Lung (tissue), 12 donors: Measurements from ENCODE around the gene C1orf35. TPM values are rescaled to one million over a fixed set of nuclear protein-coding genes. Genes with fewer than 3 reads are reported as not detected.

Experiments
- ATAC-seq: fragments of 200-7000 bp; cut with Tn5 transposase; one replicate; pipeline ENCODE4 v1.9.1; 2020; ENCODE audit warnings: moderate number of reproducible peaks; ENCODE audit not compliant: insufficient read depth, low FRiP score
- DNase-seq, 3 donors: peaks; one replicate each; pipeline ENCODE4 v3.0.0-alpha.2; 2013 to 2017
- H3K27ac ChIP-seq, 2 donors: one replicate each; pipeline ENCODE4 v1.5.1; 2013; ENCODE audit warnings: mild to moderate bottlenecking in 2 of 2, moderate library complexity in 2 of 2, control low read depth in 1 of 2, inconsistent platforms in 1 of 2, low read depth in 1 of 2, low read length in 1 of 2
- H3K27me3 ChIP-seq, 3 donors: one replicate each; pipeline ENCODE4 v1.5.1; 2013; ENCODE audit warnings: low read length in 2 of 3; ENCODE audit not compliant: control insufficient read depth in 3 of 3, insufficient read depth in 3 of 3
- H3K36me3 ChIP-seq, 4 donors: one replicate each; pipeline ENCODE4 v1.5.1; 2013; ENCODE audit warnings: low read length in 4 of 4, mild to moderate bottlenecking in 1 of 4, moderate library complexity in 1 of 4; ENCODE audit not compliant: control insufficient read depth in 4 of 4, insufficient read depth in 4 of 4
- H3K4me1 ChIP-seq, 5 donors: one replicate each; pipeline ENCODE4 v1.5.1; 2013; ENCODE audit warnings: low read length in 5 of 5, mild to moderate bottlenecking in 2 of 5, moderate library complexity in 1 of 5; ENCODE audit not compliant: control insufficient read depth in 5 of 5, insufficient read depth in 5 of 5
- H3K4me3 ChIP-seq: one replicate; pipeline ENCODE4 v1.5.1; 2013; ENCODE audit warnings: mild to moderate bottlenecking, control low read depth, moderate library complexity
- H3K9ac ChIP-seq, 2 donors: one replicate each; pipeline ENCODE4 v1.5.1; 2013; ENCODE audit warnings: low read length in 2 of 2, control low read depth in 1 of 2; ENCODE audit not compliant: insufficient read depth in 1 of 2
- H3K9me3 ChIP-seq, 4 donors: one replicate each; pipeline ENCODE4 v1.5.1; 2013; ENCODE audit warnings: low read length in 3 of 4, mild to moderate bottlenecking in 1 of 4, moderate library complexity in 1 of 4; ENCODE audit not compliant: control insufficient read depth in 4 of 4, insufficient read depth in 3 of 4
- WGBS, 2 donors: extraction: QIAGEN DNeasy Blood & Tissue Kit; methylation state at CpG; one replicate each; pipeline ENCODE4 v1.1.7; 2013; 5-methylcytosine and 5-hydroxymethylcytosine counted together
- polyA plus RNA-seq, 2 donors: library from polyadenylated mRNA; stranded (reverse); fragments of 200-250 nt; gene quantifications; one replicate each; pipeline ENCODE4 v1.2.1, GENCODE V29; 2013
- total RNA-seq, 2 donors: library from RNA; depleted of rRNA in 1 of 2; stranded (reverse); fragments of >200 nt in 1 of 2; gene quantifications; one replicate each; pipeline ENCODE4 v1.2.1, GENCODE V29; 2014 to 2021
- TF ChIP-seq, protein P1 (sequence below): IDR thresholded peaks from 2 replicates; pipeline ENCODE4 v1.5.1; 2012; ENCODE audit warnings: mild to moderate bottlenecking; ENCODE audit errors: control extremely low read depth, extremely low read depth
- donor health status: control.
- donor health status: control.
- donor health status: Bipolar disorder and iron deficiency.
- donor health status: healthy.
- donor health status: DM: yes; HTN: yes; CAD: no.

The C1orf35 gene
- total and polyA plus RNA-seq, 4 donors: 9.1 to 19.9 (median 15.0) TPM

GRCh38 chr1:228084797-228085196 is 18.3 kb downstream of the C1orf35 start:
- Histone ChIP-seq H3K36me3 (peaks cover 0 to 19% (median 4%) of the 10 kb centered on the region in 4 donors), H3K9me3 (no peaks in the 10 kb centered on the region), H3K4me1 (peaks cover 22 to 54% (median 44%) of the 10 kb centered on the region in 5 donors), H3K9ac (peak overlapping the region in 1 of 2 donors; percentile 81), H3K27ac (peak overlapping the region; percentile 98 to 100), H3K4me3 (peak overlapping the region; percentile 30), H3K27me3 (no peaks in the 10 kb centered on the region)
- ATAC-seq (no peak), DNase-seq (no peak)
- TF ChIP-seq, protein P1, sequence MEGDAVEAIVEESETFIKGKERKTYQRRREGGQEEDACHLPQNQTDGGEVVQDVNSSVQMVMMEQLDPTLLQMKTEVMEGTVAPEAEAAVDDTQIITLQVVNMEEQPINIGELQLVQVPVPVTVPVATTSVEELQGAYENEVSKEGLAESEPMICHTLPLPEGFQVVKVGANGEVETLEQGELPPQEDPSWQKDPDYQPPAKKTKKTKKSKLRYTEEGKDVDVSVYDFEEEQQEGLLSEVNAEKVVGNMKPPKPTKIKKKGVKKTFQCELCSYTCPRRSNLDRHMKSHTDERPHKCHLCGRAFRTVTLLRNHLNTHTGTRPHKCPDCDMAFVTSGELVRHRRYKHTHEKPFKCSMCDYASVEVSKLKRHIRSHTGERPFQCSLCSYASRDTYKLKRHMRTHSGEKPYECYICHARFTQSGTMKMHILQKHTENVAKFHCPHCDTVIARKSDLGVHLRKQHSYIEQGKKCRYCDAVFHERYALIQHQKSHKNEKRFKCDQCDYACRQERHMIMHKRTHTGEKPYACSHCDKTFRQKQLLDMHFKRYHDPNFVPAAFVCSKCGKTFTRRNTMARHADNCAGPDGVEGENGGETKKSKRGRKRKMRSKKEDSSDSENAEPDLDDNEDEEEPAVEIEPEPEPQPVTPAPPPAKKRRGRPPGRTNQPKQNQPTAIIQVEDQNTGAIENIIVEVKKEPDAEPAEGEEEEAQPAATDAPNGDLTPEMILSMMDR: no peak
- 41 to 70% methylated on average over 5 of the region's 5 CpGs for WGBS, 2 donors

- Histone ChIP-seq H3K4me1 (peaks cover 22 to 49% (median 41%) of the 10 kb centered on the region in 5 donors), H3K36me3 (peaks cover 0 to 19% (median 4%) of the 10 kb centered on the region in 4 donors), H3K9me3 (no peaks in the 10 kb centered on the region), H3K9ac (peak overlapping the region; percentile 58 to 81), H3K27ac (peak overlapping the region; percentile 98 to 100), H3K27me3 (no peaks in the 10 kb centered on the region), H3K4me3 (peak overlapping the region; percentile 93)
- DNase-seq: peak in 2 of 3 donors; percentile 19 to 50
- TF ChIP-seq, protein P1: no peak
- 9 to 16% methylated on average over 3 of the region's 3 CpGs for WGBS, 2 donors
- ATAC-seq: no peak
Measured at GRCh38 chr1:228084325-228084724, 18.8 kb downstream of the C1orf35 start.

DNA sequence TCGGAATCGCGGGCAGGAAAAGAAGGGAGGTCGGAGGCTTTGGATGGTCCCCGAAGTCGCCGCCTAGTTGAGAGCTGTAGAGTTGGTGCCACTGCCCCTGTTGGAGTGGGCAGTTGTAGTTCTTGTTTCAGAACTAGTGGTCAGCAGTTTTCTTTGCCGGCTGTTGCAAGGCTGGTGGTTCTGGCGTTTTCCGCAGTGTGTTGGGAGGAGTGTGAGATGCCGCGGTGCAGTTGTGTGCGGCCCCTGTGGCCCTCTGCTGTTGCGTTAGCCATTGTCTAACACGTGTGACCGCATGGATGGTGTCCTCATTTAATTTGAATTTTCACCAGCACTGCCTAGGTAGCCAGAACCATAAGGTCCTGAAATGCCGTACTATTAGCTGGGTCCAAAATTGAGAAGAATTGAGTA is 19.2 kb downstream of the C1orf35 start:
- Histone ChIP-seq H3K36me3 (peaks cover 0 to 19% (median 3%) of the 10 kb centered on the region in 4 donors), H3K27me3 (no peaks in the 10 kb centered on the region), H3K9ac (peak overlapping the region; percentile 81 to 93), H3K27ac (peak overlapping the region; percentile 98 to 100), H3K4me3 (peak overlapping the region; percentile 93), H3K4me1 (peaks cover 22 to 45% (median 36%) of the 10 kb centered on the region in 5 donors), H3K9me3 (no peaks in the 10 kb centered on the region)
- WGBS, 2 donors: 2 to 6% methylated on average over 17 of the region's 17 CpGs
- TF ChIP-seq, protein P1: no peak
- ATAC-seq: no peak
- DNase-seq: peak in 2 of 3 donors; percentile 42 to 48
